ENCODE measurements around the gene AKAP13.
A peak's percentile ranks its signal among the peaks of the same experiment; 100 is the strongest.

The AKAP13 gene

GRCh38 chr15:85756411-85757072, 376.1 kb downstream of the AKAP13 start:
- Histone ChIP-seq H3K27ac (no peak overlapping the region), H3K4me3 (no peak overlapping the region)

DNA sequence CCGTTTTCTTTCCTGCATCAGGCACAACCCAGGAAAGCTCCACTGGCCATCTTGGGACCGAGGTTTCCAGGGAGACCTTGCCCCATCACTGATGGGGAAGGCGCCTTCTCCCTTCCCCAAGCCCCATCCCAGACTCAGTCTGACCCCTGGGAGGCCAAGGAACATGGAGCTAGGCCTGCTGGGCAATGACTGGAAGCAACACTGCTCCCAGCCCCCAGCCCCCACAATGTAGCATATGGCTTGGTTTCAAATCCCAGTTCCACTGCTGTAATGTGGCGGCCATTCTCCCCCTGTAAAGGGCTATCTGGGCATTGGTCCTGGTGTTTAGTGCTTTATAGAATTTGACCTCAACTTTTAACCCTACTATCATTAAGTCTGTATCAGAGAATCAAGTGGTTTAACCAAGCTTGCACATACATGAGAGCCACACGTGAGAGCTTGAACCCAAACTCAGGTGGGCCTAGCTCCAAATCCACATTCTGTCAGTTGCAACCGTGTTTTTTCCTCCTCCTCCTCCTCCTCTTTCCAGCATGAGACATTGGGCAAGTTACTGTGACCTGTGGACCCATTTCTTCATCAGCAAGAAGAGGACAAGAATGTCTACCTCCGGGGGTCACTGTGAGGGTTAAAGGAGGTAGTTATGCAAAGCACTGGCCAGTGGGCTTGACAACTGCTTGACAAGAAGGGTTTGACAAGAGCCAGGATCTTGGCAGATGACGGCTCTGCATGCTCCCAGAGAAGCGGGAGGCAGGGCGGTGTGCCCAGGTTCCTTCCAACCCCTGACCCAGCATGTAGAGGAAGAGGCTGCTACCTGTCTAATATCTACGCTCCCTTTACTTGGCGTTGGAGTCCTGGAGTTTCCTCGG, 376.9 kb downstream of the AKAP13 start:
- Histone ChIP-seq H3K4me3 (no peak overlapping the region), H3K27ac (no peak overlapping the region)

DNA sequence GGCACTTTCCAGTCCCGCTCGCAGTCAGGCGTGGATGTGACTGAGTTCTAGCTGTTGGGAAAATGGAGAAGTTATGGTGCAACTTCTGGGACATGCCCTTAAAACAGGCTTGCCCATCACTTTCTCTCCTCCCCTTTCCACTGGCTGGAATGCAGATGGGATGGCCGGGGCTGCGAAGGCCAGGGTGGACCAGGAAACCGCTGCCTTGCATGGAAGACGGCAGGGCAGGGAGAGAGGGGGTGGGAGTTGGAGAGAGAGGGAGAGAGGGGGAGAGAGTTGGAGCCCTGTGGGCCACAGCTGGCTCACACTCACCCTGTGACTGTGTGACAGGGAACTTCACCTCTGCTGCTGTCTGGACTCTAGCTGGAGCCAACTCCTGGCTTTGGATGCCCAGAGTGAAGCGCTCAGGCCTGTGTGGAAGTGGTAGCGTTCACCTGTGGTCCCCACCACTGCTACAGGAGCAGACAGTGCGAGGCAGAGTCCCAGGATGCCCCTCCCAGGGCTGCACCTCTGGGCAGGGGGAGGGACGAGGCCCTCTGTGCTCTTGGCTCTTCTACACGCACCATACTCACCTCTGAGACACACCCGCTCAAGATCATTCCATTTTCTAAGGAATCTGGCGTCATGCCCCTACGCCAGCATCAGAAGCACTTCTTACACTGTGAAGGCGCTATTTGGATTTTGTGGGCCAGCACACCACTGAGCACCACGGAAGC, 377.7 kb downstream of the AKAP13 start:
- no peak overlapping the region for H3K27ac ChIP-seq
- no peak overlapping the region for H3K4me3 ChIP-seq

- no peak overlapping the region for H3K27ac ChIP-seq
- H3K4me3 ChIP-seq, result no peak overlapping the region
These were observed 378.2 kb downstream of the AKAP13 start for GRCh38 chr15:85758655-85758978.

GRCh38 chr15:85759376-85759775, 379.0 kb downstream of the AKAP13 start:
- H3K4me3 ChIP-seq, result no peak overlapping the region
- no peak overlapping the region for H3K27ac ChIP-seq

GRCh38 chr15:85760049-85760448, 379.6 kb downstream of the AKAP13 start:
- H3K27ac ChIP-seq, result no peak overlapping the region

DNA sequence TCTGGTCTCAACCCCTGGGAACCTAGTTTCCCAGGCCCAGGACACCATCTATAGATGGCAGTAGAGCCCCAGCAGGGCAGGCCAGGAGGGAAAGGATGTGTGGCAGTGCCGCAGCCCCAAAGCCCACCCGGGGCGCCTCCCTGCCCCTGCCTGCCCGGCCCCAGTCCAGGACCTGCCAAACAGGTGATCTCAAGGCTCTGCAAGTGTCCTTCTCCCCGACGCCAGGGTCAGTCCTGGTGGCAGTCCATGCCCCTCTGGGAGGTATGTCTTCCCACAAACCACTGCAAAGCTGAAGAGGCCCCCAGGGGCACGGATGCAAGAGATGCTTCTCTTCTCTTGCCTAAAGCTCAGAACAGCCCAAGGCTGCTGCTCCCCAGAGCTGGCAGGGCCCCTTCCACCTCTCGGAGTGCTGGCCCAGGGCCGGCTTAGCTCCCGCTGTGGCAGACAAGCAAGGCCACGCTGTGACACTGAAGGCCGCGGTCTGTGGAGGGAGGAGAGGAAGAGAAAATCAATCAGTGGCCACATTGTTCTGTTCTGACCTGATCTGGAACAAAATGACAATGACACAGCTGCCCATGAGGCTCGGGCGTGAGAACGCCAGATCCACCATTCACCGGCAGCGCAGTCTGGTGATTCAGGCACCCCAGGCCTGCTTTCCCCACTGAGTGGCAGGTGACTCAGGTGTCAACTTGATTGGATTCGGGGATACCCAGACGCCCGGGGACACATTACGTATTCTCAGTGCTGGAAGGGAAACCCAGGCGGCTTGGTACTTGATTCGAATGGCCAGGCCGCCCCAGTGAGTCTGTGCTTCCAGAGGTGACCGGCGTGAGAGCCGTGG, 380.3 kb downstream of the AKAP13 start:
- Histone ChIP-seq H3K4me3 (no peak overlapping the region), H3K27ac (no peak overlapping the region)

More at GRCh38 chr15:85760049-85760448, 379.6 kb downstream of the AKAP13 start:
- H3K4me3 ChIP-seq, result no peak overlapping the region

GRCh38 chr15:85761635-85762034, 381.2 kb downstream of the AKAP13 start:
- Histone ChIP-seq H3K4me3 (no peak overlapping the region), H3K27ac (no peak overlapping the region)

DNA sequence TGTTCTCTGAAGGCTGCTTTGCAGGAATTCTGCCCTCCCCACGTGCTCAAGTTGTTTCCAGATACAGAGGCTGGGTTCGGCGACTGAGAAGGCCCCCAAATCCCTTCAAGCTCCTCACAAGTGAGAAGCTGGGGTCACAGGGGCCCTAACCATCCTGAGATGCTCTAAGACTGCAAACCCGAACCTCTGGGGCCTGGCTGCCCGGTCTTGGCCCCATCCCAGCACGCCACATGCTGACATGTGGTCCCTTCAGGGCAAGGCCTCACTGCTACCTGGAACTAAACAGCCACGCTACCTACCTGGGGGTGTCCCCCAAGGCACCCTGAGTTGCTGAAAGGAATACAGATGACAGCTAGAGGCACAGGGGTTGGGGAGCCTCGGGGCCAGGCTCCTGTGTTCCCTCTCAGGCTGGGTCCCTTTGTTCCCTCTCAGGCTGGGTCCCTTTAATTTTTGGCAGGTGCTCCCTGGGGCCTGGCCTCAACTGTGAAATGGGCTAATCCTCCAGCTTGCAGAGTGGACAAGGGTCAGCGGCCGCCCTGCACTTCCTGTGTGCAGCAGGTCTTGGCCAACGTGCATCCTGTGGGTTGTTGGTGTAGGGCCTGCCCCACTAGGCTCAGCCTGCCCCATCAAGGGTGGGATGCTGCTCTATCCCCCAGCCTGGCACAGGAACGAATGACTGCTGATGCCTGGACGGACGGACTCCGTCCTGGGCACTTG, 381.8 kb downstream of the AKAP13 start:
- Histone ChIP-seq H3K4me3 (no peak overlapping the region), H3K27ac (no peak overlapping the region)

GRCh38 chr15:85762756-85763127, 382.3 kb downstream of the AKAP13 start:
- Histone ChIP-seq H3K4me3 (no peak overlapping the region), H3K27ac (no peak overlapping the region)

- Histone ChIP-seq H3K4me3 (no peak overlapping the region), H3K27ac (peak overlapping the region in 3 of 21 experiments; percentile 10 to 54 (median 12))
These were observed 382.8 kb downstream of the AKAP13 start for GRCh38 chr15:85763157-85763556.

DNA sequence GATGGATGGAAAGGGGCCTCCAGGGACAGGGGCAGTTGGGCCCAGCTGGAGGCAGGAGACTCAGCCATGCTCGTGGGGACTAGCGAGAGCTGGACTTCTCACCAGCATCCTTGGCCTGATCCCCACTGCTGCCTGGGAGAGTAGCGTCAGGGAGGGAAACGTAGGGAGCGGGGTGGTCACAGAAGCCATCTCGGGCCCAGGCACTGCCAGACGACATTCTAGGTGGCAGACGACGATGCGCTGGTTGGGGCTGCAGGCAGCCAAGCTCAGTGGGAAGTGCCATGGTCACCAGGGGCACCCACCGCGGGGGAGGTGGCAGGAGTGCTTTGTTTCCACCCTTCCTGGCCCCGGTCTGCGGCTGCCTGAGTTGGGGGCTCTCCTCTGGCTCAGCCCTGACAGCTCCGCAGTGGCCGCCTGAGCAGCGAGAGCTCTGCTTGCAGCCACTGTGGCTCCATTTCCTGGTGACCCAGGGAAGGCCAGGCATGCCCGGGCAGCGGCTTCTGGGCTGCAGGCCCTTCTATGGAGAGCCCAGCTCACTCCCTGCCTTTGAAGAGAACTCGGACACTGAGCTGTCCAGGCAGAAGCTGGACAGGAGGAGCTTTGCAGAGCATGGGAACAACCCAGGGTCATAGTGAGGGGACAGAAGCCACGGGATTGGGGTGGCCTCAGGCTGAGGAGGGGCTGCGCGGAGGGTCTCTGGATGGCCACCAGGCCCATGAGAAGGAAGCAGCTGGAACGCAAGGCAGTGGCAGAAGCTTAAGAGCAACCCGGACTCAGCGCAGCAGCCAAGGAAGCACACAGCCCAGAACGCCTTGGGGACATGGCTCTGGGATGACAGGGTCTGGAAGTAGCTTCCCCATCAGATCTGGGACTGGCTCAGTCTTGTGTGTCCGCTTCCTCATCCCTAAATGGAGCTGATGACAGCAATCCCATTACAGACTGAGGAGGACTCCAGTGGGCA, 383.6 kb downstream of the AKAP13 start:
- H3K27ac ChIP-seq, result peak overlapping the region in 9 of 21 experiments; percentile 6 to 54 (median 15)
- no peak overlapping the region for H3K4me3 ChIP-seq

DNA sequence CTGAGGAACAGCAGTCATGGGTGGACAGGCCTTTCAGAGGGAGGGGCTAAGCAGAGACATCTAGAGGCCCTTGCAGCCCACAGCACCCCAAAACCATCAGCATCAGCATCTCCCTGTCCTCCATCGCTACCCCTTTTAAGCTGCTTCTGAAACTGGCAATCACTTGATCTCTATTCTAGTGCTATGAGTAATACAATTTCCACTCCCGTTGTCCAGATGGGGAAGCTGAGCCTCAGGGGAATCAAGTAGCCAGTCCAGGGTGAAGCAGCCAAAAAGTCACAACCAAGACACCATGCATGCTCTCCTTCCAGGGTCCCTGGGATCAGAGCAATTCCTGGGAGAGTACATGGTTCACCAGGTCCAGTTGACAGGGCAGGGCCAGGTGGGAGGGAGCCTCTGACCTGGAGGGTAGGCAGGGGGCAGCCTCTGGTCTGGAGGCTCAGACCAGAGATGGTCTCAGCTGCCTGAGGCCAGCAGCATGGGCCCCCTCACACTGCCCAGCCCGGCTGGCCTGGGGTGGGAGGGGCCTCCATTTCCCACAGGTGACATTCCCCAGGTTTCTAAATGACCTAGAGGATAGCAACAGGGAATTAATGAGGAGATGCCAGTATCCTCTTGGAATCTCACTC, 384.4 kb downstream of the AKAP13 start:
- H3K4me3 ChIP-seq, result no peak overlapping the region
- H3K27ac ChIP-seq, result peak overlapping the region in 5 of 21 experiments; percentile 8 to 50 (median 15)

DNA sequence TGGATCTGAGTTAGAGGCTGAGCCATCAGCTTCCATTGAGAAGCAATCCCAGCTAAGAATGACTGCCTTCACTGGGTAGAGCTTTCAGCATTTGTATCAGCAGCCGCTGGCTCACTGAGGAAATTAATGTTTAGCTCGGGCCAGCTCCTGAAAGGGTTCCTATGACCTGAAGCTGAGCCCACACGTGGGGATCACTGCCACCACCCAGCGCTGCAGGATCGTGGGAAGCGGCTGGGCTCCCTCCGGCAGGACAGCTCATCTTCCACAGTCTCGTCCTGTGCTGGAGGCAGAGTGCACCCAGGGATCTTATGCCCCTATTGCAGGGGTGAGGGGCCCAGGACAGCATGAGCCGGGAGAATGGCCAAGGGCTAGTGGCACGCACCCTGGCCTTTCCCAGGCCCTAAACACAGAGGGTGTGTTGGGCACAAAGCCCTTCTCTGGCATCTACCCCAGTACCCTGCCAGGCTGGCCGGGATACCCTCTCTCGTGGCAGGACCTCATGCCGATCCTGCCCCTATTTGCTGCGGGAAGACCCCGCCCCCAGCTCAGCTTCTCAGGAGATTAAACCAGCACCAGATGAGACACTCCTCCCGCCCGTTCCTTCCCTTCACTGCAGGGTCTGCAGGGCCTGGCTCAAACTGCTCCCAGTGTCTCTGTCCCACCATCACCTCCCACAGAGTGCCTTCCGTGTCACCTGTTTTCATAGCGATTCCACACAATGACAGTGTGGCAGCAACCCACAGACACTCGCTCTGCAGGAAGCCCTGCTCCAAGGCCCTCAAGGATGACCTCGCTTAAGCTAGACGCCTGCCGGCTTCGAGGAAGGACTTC, 385.8 kb downstream of the AKAP13 start:
- Histone ChIP-seq H3K4me3 (no peak overlapping the region), H3K27ac (peak overlapping the region in 3 of 21 experiments; percentile 14 to 28 (median 27))

- H3K4me3 ChIP-seq, result no peak overlapping the region
- no peak overlapping the region for H3K27ac ChIP-seq
These were observed 387.6 kb downstream of the AKAP13 start for GRCh38 chr15:85767785-85768529.

GRCh38 chr15:85768595-85769168, 388.3 kb downstream of the AKAP13 start:
- Histone ChIP-seq H3K4me3 (no peak overlapping the region), H3K27ac (no peak overlapping the region)

Data from skin epidermis (tissue), 12 donors.